HUDEP-2 (cell line): Measurements from ENCODE around the gene GATM.
"Not testable (repeated sequence)": the region's sequence is repeated elsewhere in the genome, so short reads cannot be mapped to it uniquely, and the experiment has no call there.

Experiments used
- DNase-seq, 76 experiments: peaks; one replicate each; lab custom pipeline; 2025; ENCODE audit not compliant: unreplicated experiment in 76 of 76; lab: John Stamatoyannopoulos, UW

GATM gene

DNA sequence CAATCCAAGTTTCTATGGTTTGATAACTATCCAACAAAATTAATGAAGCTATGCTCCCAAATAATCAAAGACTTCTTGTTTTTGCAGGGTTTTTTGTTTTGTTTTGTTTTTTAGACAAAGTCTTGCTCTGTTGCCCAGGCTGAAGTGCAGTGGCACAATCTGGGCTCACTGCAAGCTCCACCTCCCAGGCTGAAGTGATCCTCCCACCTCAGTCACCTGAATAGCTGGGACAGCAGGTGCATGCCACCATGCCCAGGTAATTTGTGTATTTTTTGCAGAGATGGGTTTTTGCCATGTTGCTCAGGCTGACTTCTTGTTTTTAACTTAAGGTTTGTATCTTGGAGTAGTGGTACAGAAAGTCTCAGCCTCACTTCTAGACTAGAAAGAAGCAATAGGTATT is 11.0 kb upstream of the GATM start:
- DNase-seq: no peak

DNA sequence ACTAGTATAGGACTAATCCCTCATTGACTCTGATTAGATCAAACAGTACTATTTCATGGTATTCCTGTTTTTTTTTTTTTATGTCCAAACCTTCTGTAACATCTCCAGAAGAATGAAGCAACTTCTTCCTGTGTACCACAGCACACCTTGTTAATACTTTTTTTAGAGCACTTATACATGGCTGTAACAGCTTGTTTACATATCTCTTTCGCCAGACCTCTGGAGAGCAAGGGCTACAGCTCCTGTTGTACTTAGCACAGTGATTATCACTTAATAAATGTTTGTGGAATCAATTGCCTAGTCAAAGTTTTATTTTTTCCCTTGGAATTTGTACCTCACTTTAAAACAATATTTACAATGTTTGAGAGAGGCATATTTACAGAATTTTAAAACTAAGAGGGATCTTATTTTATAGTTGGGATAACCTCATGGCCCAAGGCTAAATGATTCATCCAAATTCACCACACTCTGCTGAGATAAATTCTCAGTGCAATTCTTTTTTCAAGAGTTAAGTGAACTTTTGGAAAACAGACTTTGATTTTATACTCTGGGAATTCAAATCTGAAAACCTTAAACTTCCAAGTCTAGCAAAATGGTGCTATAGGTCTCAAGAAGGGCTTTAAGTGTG is 9.2 kb upstream of the GATM start:
- no peak for DNase-seq

- DNase-seq: no peak
These were observed 8.6 kb upstream of the GATM start for GRCh38 chr15:45386974-45387373.

- DNase-seq: peak in 1 of 76 experiments; percentile 5
These were observed 8.1 kb upstream of the GATM start for GRCh38 chr15:45386420-45386819.

DNA sequence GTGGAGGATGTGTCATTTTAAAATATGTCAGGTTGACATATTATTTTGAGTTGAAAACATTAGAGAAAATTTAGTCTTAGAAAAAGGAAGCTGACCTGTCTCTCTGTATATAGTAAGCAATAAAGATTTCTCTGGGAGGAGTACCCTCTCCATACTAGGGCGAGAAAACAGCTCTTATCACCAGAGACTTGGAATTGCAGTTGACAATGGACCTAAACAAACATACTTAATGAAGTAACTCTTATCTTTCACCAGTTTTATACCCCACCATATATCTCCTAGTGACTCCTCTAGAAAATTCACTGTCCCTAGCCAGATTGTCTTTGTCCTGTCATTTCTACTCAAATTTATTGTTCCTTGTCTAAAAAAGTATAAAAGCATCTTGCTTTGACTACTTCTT is 7.2 kb upstream of the GATM start:
- DNase-seq: no peak

- no peak for DNase-seq
These were observed 6.4 kb upstream of the GATM start for GRCh38 chr15:45384700-45385099.

DNA sequence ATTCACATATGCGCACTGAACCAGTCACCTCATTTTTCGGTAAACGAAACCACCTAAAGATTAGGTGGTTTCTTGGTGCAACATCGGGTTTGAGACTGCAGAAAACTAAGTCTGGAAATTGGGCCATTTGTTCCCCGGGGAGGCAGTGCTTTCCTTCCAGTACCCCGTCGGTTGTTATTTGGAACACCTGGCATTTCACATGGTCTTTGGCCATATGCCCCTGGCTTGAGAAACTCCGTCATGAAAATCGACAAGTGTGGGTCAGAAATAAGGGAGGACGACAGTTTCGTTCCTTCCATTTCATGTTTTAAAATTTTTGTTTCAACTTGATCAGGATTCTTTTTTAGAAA is 544 bp upstream of the GATM start:
- DNase-seq: no peak

GRCh38 chr15:45377609-45378148 is 665 bp downstream of the GATM start:
- no peak for DNase-seq

DNA sequence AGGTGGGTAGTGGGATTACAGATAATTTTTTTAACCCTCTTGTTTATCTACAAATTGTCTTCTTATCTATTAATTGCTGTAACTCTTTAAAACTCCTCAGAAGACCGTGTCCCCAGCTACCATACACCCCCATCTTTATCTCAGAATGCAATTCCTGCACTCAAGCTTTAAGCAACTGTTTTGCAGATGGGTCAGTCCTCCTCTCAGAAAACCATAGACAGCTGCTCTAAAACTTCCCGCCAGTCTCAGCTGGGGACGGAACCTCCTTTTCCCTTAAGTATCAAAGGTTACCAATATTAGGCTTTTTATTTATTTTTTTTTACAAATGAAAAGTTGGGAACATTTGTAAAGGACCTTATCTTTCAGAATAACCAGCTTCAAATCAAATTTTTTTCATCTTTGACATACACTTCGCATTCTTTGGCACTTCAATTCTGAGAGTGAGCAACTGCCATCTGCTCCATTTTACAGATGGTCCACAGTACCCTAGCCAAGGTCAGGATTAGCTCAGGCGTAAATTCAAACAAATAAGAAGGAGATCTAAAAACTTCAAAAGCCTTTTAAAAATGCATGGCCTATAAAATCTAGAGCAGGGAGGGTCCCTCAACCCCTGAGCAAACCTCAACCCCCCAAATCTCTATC is 1.3 kb downstream of the GATM start:
- DNase-seq: no peak

GRCh38 chr15:45376300-45376928 is 1.9 kb downstream of the GATM start:
- no peak for DNase-seq

- no peak for DNase-seq
These were observed 2.5 kb downstream of the GATM start for GRCh38 chr15:45375836-45376235.

DNA sequence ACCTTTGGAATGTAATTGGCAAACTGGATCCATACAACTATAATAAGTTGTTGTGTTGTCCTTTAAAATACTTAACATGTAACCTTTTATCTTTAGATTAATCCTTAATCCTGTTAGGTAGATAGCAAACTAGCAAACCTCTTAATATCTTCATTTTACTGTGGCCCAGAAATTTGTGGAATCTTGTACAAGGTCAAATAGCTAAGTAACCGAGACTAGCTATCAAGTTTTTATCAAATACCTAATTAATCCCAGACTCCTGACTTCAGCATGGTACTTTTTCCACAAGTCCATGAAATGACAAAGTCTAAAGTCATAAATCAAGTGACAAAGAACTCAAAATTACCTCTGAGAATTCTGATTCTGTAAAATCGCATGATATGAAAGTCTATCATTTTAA is 4.4 kb downstream of the GATM start:
- DNase-seq: no peak

GRCh38 chr15:45372041-45372995 is 6.0 kb downstream of the GATM start:
- no peak for DNase-seq

DNA sequence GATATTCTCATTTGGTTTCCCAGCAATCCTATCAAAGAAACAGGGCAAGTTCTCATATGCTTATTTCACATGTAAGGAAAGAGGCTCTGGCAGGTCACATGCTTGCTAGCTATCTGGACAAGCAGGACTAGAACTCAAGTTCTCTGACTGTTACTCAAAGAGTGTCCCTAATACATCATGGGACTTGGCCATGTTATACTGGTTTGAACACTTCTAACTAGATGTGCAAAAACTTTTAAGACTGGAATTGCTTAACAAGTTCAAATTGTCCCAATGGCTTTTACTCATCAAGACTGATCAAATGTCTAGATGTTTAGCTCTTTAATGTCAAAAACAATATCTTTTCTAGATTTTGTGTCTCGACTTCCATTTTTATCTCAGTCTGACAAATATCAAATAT is 6.8 kb downstream of the GATM start:
- no peak for DNase-seq

GRCh38 chr15:45370042-45370441 is 8.3 kb downstream of the GATM start:
- not testable (repeated sequence) for DNase-seq

DNA sequence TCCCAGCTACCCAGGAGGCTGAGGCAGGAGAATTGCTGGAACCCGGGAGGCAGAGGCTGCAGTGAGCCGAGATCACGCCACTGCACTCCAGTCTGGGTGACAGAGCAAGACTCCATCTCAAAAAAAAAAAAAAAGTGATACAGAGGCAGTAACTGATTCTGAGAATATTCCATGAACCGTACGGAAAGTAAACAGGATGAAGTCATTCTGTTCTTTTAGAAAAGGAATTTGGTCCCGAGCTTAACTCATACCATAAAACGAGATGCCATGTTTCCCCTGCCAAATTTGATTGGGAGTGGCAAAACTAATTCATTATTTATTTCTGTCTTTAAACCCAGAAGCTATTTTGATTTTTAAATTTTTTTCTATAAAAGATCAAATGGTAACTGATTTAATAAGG is 11.1 kb downstream of the GATM start:
- not testable (repeated sequence) for DNase-seq

DNA sequence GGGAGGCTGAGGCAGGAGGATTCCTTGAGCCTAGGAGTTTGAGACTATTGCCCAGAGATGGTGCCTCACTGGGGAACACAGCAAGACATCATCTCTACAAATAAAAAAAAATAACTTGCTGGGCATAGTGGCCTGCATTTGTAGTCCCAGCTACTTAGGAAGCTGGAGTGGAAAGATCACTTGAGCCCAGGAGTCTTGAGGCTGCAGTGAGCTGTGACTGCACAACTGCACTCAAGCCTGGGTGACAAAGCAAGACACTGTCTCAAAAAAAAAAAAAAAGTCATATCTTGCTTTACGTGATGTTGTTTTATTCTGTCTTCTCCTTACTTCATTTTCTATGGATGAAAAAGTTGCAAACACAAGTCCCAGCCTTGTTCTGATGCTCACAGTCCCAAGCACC is 14.1 kb downstream of the GATM start:
- no peak for DNase-seq

- DNase-seq: no peak
These were observed 14.5 kb downstream of the GATM start for GRCh38 chr15:45363801-45364200.

GRCh38 chr15:45363334-45363733 is 15.0 kb downstream of the GATM start:
- no peak for DNase-seq

GRCh38 chr15:45362419-45362818 is 15.9 kb downstream of the GATM start:
- DNase-seq: no peak

- DNase-seq: no peak
These were observed 16.5 kb downstream of the GATM start for GRCh38 chr15:45361878-45362277.
